ENCODE data around the gene PKNOX2. TPM values are rescaled to one million over a fixed set of nuclear protein-coding genes. Genes with fewer than 3 reads are reported as not detected.

PKNOX2 gene
- total and polyA plus RNA-seq, 9 of the 15 experiments (the other 6 are each of a cell fraction or from before 2014, with no cell fraction given), result not detected

GRCh38 chr11:125306476-125306875 is 141.9 kb downstream of the PKNOX2 start:
- no peaks in the 10 kb centered on the region for H3K79me2 ChIP-seq (ENCODE audit: control insufficient read depth, insufficient read depth, low read length)
- ATAC-seq, result no peak
- H3K36me3 ChIP-seq (ENCODE audit: control insufficient read depth, insufficient read depth, low read length), result no peaks in the 10 kb centered on the region
- no peaks in the 10 kb centered on the region for H3K4me1 ChIP-seq (replicated peaks in 1 of 2; ENCODE audit: control insufficient read depth in 2 of 2, insufficient read depth in 2 of 2, low read length in 2 of 2)
- intact Hi-C loops (cut with micrococcal nuclease), result no loop called here
- in situ Hi-C loops (cut with MboI), result no loop called here
- ChIA-PET CTCF (ENCODE audit: low intra/inter-chr PET ratio) (no interaction called here), POLR2A (interaction anchor here (0.6 kb wide), 1 partner anchor 236 kb away, joined by 3 read pairs; no protein-coding TSS in a partner anchor)
- FAIRE-seq, result no peak
- no peak overlapping the region for H3K4me2 ChIP-seq (ENCODE audit: insufficient read depth, low read length)
- TF ChIP-seq HBP1 (CRISPR knock-in tag; IDR thresholded peaks at IDR 0.05), result no peak
- no peak for TF ChIP-seq SRSF3 (IDR thresholded peaks at IDR 0.05; ENCODE audit: insufficient read depth, low read length)
- no peak for TF ChIP-seq ZKSCAN8 (CRISPR knock-in tag; IDR thresholded peaks at IDR 0.05)
- no peak for TF ChIP-seq BCL6 (CRISPR knock-in tag; IDR thresholded peaks at IDR 0.05)
- TF ChIP-seq MXI1 (IDR thresholded peaks at IDR 0.05; ENCODE audit: low read depth, low read length), result no peak
- TF ChIP-seq POU5F1 (IDR thresholded peaks at IDR 0.05; ENCODE audit: borderline replicate concordance, low read depth, low read length, partially characterized antibody), result no peak
- TF ChIP-seq ATF3 (IDR thresholded peaks at IDR 0.05), result no peak
- no peak for TF ChIP-seq ATF3 (CRISPR knock-in tag; conservative IDR thresholded peaks at IDR 0.05)
- no peak for TF ChIP-seq ZC3H8 (IDR thresholded peaks at IDR 0.05)
- no peak for TF ChIP-seq KLF16 (IDR thresholded peaks at IDR 0.05)
- no peak for TF ChIP-seq IRF1 (CRISPR knock-in tag; IDR thresholded peaks at IDR 0.05; ENCODE audit: borderline replicate concordance)
- H3K9me3 ChIP-seq (replicated peaks; ENCODE audit: control insufficient read depth, insufficient read depth, low read depth, low read length), result no peaks in the 10 kb centered on the region
- H3K27ac ChIP-seq (ENCODE audit: extremely low read depth, low read depth, low read length), result no peak overlapping the region
- 4% methylated on average over 7 of the region's 7 CpGs for WGBS (ENCODE audit: insufficient coverage, low coverage, missing lambda C conversion rate)
- no peak overlapping the region for H2AFZ ChIP-seq (ENCODE audit: low read depth, low read length)
- no peaks in the 10 kb centered on the region; the same call in 1 of the 2 replicates for H4K20me1 ChIP-seq (replicated peaks; ENCODE audit: control insufficient read depth, insufficient read depth, low read length)
- peaks cover 19 to 52% of the 10 kb centered on the region in 2 experiments for H3K27me3 ChIP-seq (ENCODE audit: control insufficient read depth in 2 of 2, insufficient read depth in 2 of 2, low read length in 2 of 2)
- H3K9ac ChIP-seq (ENCODE audit: insufficient read depth in 1 of 2, low read depth in 2 of 2, low read length in 2 of 2), result no peak overlapping the region
- H3K9me1 ChIP-seq (ENCODE audit: control insufficient read depth, insufficient read depth, low read length), result no peaks in the 10 kb centered on the region
- BruUV-seq (replicated peaks), result no TSS peak
- H3K4me3 ChIP-seq, result no peak overlapping the region
- DNase-seq (ENCODE audit: extremely low read depth in 1 of 4, low spot score in 3 of 4), result no peak
